ENCODE results near the gene NCOA1. TPM values are rescaled to one million over a fixed set of nuclear protein-coding genes. Genes with fewer than 3 reads are reported as not detected.

NCOA1 gene
- total and polyA plus RNA-seq, 4 donors, result 6.5 to 26.6 (median 16.3) TPM

DNA sequence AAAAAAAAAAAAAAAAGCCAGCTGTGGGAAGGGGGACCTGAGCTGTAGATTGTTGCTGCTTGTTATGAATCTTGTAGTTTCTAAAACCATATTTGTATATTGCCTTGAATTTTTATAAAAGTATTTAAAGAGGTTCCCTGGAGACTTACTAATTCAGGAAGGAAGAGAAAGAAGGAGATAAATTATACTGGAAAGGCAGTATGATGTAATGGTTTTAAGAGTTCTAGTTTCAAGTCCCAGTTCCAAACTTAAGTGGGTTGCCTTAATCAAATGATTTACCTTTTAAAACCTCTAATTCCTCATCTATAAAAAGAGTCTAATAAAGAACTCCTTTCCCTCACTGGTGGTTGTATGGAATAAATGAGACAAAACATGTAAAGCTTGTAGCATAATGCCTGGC is 240.0 kb downstream of the NCOA1 start (continued):
- TF ChIP-seq HNF4G (IDR thresholded peaks at IDR 0.05), result no peak
- no peak for TF ChIP-seq RAD21 (IDR thresholded peaks at IDR 0.05)
- no peak for TF ChIP-seq NR2F2 (IDR thresholded peaks at IDR 0.05)

DNA sequence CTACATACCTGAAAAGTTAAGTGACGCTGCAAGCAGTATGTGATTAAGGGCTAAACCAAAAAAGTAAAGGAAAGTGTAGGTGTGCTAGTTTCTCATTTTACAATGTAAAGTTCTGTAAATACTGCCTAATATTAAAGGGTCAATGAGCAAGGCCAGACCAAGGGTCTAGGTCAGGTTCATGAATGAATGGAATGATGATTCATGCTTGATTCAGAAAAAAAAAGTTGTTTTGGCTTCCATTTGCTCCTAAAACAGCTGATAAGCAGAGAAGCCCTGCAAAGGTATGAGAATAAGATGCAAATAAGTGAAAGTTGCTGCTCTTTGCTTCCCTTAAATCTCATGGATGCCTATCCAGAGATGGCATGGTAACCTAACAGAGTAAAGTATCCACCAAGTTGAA is 240.9 kb downstream of the NCOA1 start:
- Histone ChIP-seq H3K9ac (ENCODE audit: low read depth in 1 of 2, low read length in 2 of 2) (no peak overlapping the region), H3K9me3 (ENCODE audit: control insufficient read depth in 4 of 4, low read length in 3 of 4) (no peaks in the 10 kb centered on the region), H3K27me3 (ENCODE audit: control insufficient read depth in 4 of 4, insufficient read depth in 4 of 4, low read length in 3 of 4) (no peaks in the 10 kb centered on the region), H3K4me3 (ENCODE audit: low read depth in 1 of 3, low read length in 3 of 3) (no peak overlapping the region), H3K27ac (ENCODE audit: low read depth in 1 of 2, low read length in 2 of 2) (no peak overlapping the region), H3K4me1 (ENCODE audit: control insufficient read depth in 4 of 4, insufficient read depth in 4 of 4, low read length in 3 of 4) (peaks cover 0 to 1% (median 0%) of the 10 kb centered on the region in 4 donors), H3K36me3 (ENCODE audit: control insufficient read depth in 4 of 4, insufficient read depth in 3 of 4, low read depth in 1 of 4, low read length in 3 of 4) (peaks cover 6 to 14% (median 9%) of the 10 kb centered on the region in 4 donors)
- DNase-seq (ENCODE audit: low spot score), result no peak
- TF ChIP-seq YY1 (IDR thresholded peaks at IDR 0.05) (no peak), RAD21 (IDR thresholded peaks at IDR 0.05) (no peak), JUND (IDR thresholded peaks at IDR 0.05) (no peak), HNF4A (conservative IDR thresholded peaks at IDR 0.05) (no peak), TAF1 (conservative IDR thresholded peaks at IDR 0.05) (no peak)
- TF ChIP-seq, protein P1, sequence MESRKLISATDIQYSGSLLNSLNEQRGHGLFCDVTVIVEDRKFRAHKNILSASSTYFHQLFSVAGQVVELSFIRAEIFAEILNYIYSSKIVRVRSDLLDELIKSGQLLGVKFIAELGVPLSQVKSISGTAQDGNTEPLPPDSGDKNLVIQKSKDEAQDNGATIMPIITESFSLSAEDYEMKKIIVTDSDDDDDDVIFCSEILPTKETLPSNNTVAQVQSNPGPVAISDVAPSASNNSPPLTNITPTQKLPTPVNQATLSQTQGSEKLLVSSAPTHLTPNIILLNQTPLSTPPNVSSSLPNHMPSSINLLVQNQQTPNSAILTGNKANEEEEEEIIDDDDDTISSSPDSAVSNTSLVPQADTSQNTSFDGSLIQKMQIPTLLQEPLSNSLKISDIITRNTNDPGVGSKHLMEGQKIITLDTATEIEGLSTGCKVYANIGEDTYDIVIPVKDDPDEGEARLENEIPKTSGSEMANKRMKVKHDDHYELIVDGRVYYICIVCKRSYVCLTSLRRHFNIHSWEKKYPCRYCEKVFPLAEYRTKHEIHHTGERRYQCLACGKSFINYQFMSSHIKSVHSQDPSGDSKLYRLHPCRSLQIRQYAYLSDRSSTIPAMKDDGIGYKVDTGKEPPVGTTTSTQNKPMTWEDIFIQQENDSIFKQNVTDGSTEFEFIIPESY (IDR thresholded peaks at IDR 0.05), result no peak
- TF ChIP-seq, protein P2, sequence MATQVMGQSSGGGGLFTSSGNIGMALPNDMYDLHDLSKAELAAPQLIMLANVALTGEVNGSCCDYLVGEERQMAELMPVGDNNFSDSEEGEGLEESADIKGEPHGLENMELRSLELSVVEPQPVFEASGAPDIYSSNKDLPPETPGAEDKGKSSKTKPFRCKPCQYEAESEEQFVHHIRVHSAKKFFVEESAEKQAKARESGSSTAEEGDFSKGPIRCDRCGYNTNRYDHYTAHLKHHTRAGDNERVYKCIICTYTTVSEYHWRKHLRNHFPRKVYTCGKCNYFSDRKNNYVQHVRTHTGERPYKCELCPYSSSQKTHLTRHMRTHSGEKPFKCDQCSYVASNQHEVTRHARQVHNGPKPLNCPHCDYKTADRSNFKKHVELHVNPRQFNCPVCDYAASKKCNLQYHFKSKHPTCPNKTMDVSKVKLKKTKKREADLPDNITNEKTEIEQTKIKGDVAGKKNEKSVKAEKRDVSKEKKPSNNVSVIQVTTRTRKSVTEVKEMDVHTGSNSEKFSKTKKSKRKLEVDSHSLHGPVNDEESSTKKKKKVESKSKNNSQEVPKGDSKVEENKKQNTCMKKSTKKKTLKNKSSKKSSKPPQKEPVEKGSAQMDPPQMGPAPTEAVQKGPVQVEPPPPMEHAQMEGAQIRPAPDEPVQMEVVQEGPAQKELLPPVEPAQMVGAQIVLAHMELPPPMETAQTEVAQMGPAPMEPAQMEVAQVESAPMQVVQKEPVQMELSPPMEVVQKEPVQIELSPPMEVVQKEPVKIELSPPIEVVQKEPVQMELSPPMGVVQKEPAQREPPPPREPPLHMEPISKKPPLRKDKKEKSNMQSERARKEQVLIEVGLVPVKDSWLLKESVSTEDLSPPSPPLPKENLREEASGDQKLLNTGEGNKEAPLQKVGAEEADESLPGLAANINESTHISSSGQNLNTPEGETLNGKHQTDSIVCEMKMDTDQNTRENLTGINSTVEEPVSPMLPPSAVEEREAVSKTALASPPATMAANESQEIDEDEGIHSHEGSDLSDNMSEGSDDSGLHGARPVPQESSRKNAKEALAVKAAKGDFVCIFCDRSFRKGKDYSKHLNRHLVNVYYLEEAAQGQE (IDR thresholded peaks at IDR 0.05), result no peak
- WGBS, result 100% methylated on average over 1 of the region's 1 CpG

DNA sequence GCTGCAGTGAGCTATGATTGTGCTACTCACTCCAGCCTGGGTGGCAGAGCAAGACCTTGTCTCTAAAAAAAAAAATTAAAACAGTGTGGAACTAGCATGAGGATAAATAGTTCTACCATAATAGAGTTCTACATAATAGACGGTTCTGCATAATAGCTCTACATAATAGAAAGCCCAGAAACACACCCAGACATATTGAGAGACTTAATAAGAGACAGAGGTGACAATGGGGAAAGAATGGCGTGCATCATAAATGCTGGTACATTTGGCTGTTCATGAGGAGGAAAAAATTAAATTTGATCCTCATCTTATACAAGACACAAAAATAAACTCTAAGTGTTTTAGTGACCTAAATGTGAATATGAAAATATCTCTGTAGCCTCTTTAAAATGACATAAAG is 243.7 kb downstream of the NCOA1 start:
- Histone ChIP-seq H3K9me3 (ENCODE audit: control insufficient read depth in 4 of 4, low read length in 3 of 4) (no peaks in the 10 kb centered on the region), H3K27ac (ENCODE audit: low read depth in 1 of 2, low read length in 2 of 2) (no peak overlapping the region), H3K27me3 (ENCODE audit: control insufficient read depth in 4 of 4, insufficient read depth in 4 of 4, low read length in 3 of 4) (no peaks in the 10 kb centered on the region), H3K4me1 (ENCODE audit: control insufficient read depth in 4 of 4, insufficient read depth in 4 of 4, low read length in 3 of 4) (peaks cover 0 to 1% (median 0%) of the 10 kb centered on the region in 4 donors), H3K9ac (ENCODE audit: low read depth in 1 of 2, low read length in 2 of 2) (no peak overlapping the region), H3K4me3 (ENCODE audit: low read depth in 1 of 3, low read length in 3 of 3) (no peak overlapping the region), H3K36me3 (ENCODE audit: control insufficient read depth in 4 of 4, insufficient read depth in 3 of 4, low read depth in 1 of 4, low read length in 3 of 4) (peaks cover 0 to 6% (median 2%) of the 10 kb centered on the region in 4 donors)
- WGBS, result 99% methylated on average over 2 of the region's 2 CpGs
- TF ChIP-seq FOXA2 (IDR thresholded peaks at IDR 0.05) (no peak), NR2F2 (IDR thresholded peaks at IDR 0.05) (no peak), RAD21 (IDR thresholded peaks at IDR 0.05) (no peak), RXRA (IDR thresholded peaks at IDR 0.05) (no peak), FOXA1 (IDR thresholded peaks at IDR 0.05) (no peak), HNF4G (IDR thresholded peaks at IDR 0.05) (no peak), SP1 (IDR thresholded peaks at IDR 0.05) (no peak), TAF1 (conservative IDR thresholded peaks at IDR 0.05) (no peak), EGR1 (IDR thresholded peaks at IDR 0.05; ENCODE audit: low read depth in 2 of 2) (no peak), YY1 (IDR thresholded peaks at IDR 0.05) (no peak), GABPA (IDR thresholded peaks at IDR 0.05 in 1 of 2, conservative IDR thresholded peaks at IDR 0.05 in 1 of 2) (no peak)
- TF ChIP-seq, protein P3, sequence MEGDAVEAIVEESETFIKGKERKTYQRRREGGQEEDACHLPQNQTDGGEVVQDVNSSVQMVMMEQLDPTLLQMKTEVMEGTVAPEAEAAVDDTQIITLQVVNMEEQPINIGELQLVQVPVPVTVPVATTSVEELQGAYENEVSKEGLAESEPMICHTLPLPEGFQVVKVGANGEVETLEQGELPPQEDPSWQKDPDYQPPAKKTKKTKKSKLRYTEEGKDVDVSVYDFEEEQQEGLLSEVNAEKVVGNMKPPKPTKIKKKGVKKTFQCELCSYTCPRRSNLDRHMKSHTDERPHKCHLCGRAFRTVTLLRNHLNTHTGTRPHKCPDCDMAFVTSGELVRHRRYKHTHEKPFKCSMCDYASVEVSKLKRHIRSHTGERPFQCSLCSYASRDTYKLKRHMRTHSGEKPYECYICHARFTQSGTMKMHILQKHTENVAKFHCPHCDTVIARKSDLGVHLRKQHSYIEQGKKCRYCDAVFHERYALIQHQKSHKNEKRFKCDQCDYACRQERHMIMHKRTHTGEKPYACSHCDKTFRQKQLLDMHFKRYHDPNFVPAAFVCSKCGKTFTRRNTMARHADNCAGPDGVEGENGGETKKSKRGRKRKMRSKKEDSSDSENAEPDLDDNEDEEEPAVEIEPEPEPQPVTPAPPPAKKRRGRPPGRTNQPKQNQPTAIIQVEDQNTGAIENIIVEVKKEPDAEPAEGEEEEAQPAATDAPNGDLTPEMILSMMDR (IDR thresholded peaks at IDR 0.05; ENCODE audit: low read depth, low read length, missing input control), result no peak
- TF ChIP-seq, protein P4, sequence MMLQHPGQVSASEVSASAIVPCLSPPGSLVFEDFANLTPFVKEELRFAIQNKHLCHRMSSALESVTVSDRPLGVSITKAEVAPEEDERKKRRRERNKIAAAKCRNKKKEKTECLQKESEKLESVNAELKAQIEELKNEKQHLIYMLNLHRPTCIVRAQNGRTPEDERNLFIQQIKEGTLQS (IDR thresholded peaks at IDR 0.05), result no peak
- TF ChIP-seq, protein P1 (IDR thresholded peaks at IDR 0.05), result no peak
- TF ChIP-seq, protein P5, sequence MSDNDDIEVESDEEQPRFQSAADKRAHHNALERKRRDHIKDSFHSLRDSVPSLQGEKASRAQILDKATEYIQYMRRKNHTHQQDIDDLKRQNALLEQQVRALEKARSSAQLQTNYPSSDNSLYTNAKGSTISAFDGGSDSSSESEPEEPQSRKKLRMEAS (IDR thresholded peaks at IDR 0.05), result no peak
- DNase-seq (ENCODE audit: low spot score), result no peak

Measured in liver (tissue), 9 donors.